H9 (cell line): ENCODE results near the gene MSMO1. TPM values are rescaled to one million over a fixed set of nuclear protein-coding genes. Genes with fewer than 3 reads are reported as not detected.
"Not testable (repeated sequence)": the region's sequence is repeated elsewhere in the genome, so short reads cannot be mapped to it uniquely, and the experiment has no call there.

Experiments used
- DNase-seq: peaks from one replicate; pipeline ENCODE4 v3.0.0-alpha.2; 2017
- H2AFZ ChIP-seq: one replicate; pipeline ENCODE4 v1.6.1; 2013; ENCODE audit warnings: mild to moderate bottlenecking, low read length, control low read depth, moderate library complexity
- H2AK5ac ChIP-seq: 2 replicates; pipeline ENCODE4 v1.6.1; 2013; ENCODE audit warnings: low read length, control low read depth, mixed read lengths; ENCODE audit not compliant: insufficient read length
- H2BK120ac ChIP-seq: one replicate; pipeline ENCODE4 v1.6.1; 2013; ENCODE audit warnings: low read depth, mild to moderate bottlenecking, low read length, control low read depth, inconsistent platforms; ENCODE audit not compliant: poor library complexity, severe bottlenecking
- H2BK12ac ChIP-seq: 2 replicates; pipeline ENCODE4 v1.6.1; 2013; ENCODE audit warnings: low read length, control low read depth, mixed read lengths, low read depth; ENCODE audit not compliant: insufficient read length
- H2BK15ac ChIP-seq: 2 replicates; pipeline ENCODE4 v1.6.1; 2013; ENCODE audit warnings: low read depth, low read length, control low read depth
- H2BK20ac ChIP-seq: one replicate; pipeline ENCODE4 v1.6.1; 2013; ENCODE audit warnings: low read depth, mild to moderate bottlenecking, low read length, control low read depth, inconsistent platforms; ENCODE audit not compliant: poor library complexity, severe bottlenecking
- H2BK5ac ChIP-seq: 2 replicates; pipeline ENCODE4 v1.6.1; 2013; ENCODE audit warnings: low read length, control low read depth, mixed read lengths; ENCODE audit not compliant: insufficient read length
- H3K14ac ChIP-seq: 2 replicates; pipeline ENCODE4 v1.6.1; 2013; ENCODE audit warnings: low read length, control low read depth; ENCODE audit not compliant: insufficient read depth
- H3K18ac ChIP-seq: 2 replicates; pipeline ENCODE4 v1.6.1; 2013; ENCODE audit warnings: low read depth, mild to moderate bottlenecking, mixed read lengths, low read length, control low read depth; ENCODE audit not compliant: insufficient read length
- H3K23ac ChIP-seq: 2 replicates; pipeline ENCODE4 v1.6.1; 2013; ENCODE audit warnings: low read length, control low read depth, mixed read lengths, low read depth; ENCODE audit not compliant: insufficient read length
- H3K23me2 ChIP-seq: 2 replicates; pipeline ENCODE4 v1.6.1; 2013; ENCODE audit warnings: low read depth, mild to moderate bottlenecking, mixed read lengths, low read length, control low read depth; ENCODE audit not compliant: insufficient read length, poor library complexity, severe bottlenecking
- H3K27ac ChIP-seq: 2 replicates; pipeline ENCODE4 v1.5.1; 2013; ENCODE audit warnings: low read length, control low read depth, mixed read lengths, low read depth; ENCODE audit not compliant: insufficient read length
- H3K27me3 ChIP-seq: 2 replicates; pipeline ENCODE4 v1.6.1; 2013; ENCODE audit warnings: low read length, control low read depth, inconsistent platforms; ENCODE audit not compliant: insufficient read depth
- H3K4ac ChIP-seq: 2 replicates; pipeline ENCODE4 v1.6.1; 2013; ENCODE audit warnings: low read depth, mild to moderate bottlenecking, control low read depth, inconsistent platforms, low read length, moderate library complexity
- H3K4me1 ChIP-seq: 2 replicates; pipeline ENCODE4 v1.6.1; 2013; ENCODE audit warnings: low read length, control low read depth, inconsistent platforms; ENCODE audit not compliant: insufficient read depth
- H3K4me2 ChIP-seq: 2 replicates; pipeline ENCODE4 v1.6.1; 2013; ENCODE audit warnings: low read length, control low read depth, mixed read lengths; ENCODE audit not compliant: insufficient read length, insufficient read depth
- H3K56ac ChIP-seq: 2 replicates; pipeline ENCODE4 v1.6.1; 2013; ENCODE audit warnings: low read depth, mild to moderate bottlenecking, mixed read lengths, low read length, control low read depth; ENCODE audit not compliant: insufficient read length
- H3K79me1 ChIP-seq: 2 replicates; pipeline ENCODE4 v1.6.1; 2013; ENCODE audit warnings: low read depth, mild to moderate bottlenecking, moderate library complexity, low read length, control low read depth, inconsistent platforms; ENCODE audit not compliant: insufficient read depth, poor library complexity, severe bottlenecking
- H3K79me2 ChIP-seq: 2 replicates; pipeline ENCODE4 v1.6.1; 2013; ENCODE audit warnings: low read length, control low read depth, inconsistent platforms; ENCODE audit not compliant: insufficient read depth
- H3K9ac ChIP-seq: 2 replicates; pipeline ENCODE4 v1.6.1; 2013; ENCODE audit warnings: low read length, control low read depth, mixed read lengths; ENCODE audit not compliant: insufficient read length; ENCODE audit errors: extremely low read depth
- H3K9me3 ChIP-seq: one replicate; pipeline ENCODE4 v1.6.1; 2013; ENCODE audit warnings: low read depth, low read length, inconsistent platforms; ENCODE audit not compliant: control insufficient read depth
- H3T11ph ChIP-seq: one replicate; pipeline ENCODE4 v1.6.1; 2013; ENCODE audit warnings: mild to moderate bottlenecking, low read length, control low read depth, inconsistent platforms
- H4K20me1 ChIP-seq: one replicate; pipeline ENCODE4 v1.6.1; 2013; ENCODE audit not compliant: control insufficient read depth, insufficient read length, insufficient read depth
- H4K5ac ChIP-seq: 2 replicates; pipeline ENCODE4 v1.6.1; 2013; ENCODE audit warnings: low read depth, mild to moderate bottlenecking, mixed read lengths, low read length, control low read depth; ENCODE audit not compliant: insufficient read length
- H4K8ac ChIP-seq: replicated peaks from 2 replicates; pipeline ENCODE4 v1.6.1; 2013; ENCODE audit warnings: low read length, control low read depth, mixed read lengths, low read depth; ENCODE audit not compliant: insufficient read length
- H4K91ac ChIP-seq: 2 replicates; pipeline ENCODE4 v1.6.1; 2013; ENCODE audit warnings: low read depth, mild to moderate bottlenecking, moderate library complexity, mixed read lengths, low read length, control low read depth; ENCODE audit not compliant: insufficient read length
- H3K27ac Mint-ChIP-seq, 3 experiments: 2 replicates in 2 of 3; 3 replicates in 1 of 3; pipeline ENCODE4 v1.8.0; 2020 to 2021; ENCODE audit warnings: mixed read lengths in 3 of 3, mild to moderate bottlenecking in 1 of 3, moderate library complexity in 1 of 3
- H3K27me3 Mint-ChIP-seq: 2 replicates; pipeline ENCODE4 v1.8.0; 2021; ENCODE audit warnings: low read depth, mild to moderate bottlenecking, moderate library complexity, mixed read lengths
- H3K36me3 Mint-ChIP-seq, 3 experiments: 2 replicates in 2 of 3; 3 replicates in 1 of 3; pipeline ENCODE4 v1.8.0; 2020 to 2021; ENCODE audit warnings: low read depth in 3 of 3, mixed read lengths in 3 of 3; ENCODE audit not compliant: insufficient read depth in 1 of 3
- H3K4me1 Mint-ChIP-seq, 2 experiments: 2 replicates each; pipeline ENCODE4 v1.8.0; 2020; ENCODE audit warnings: mixed read lengths in 2 of 2
- H3K4me3 Mint-ChIP-seq, 2 experiments: 2 replicates in 1 of 2; 3 replicates in 1 of 2; pipeline ENCODE4 v1.8.0; 2020 to 2021; ENCODE audit warnings: mild to moderate bottlenecking in 2 of 2, mixed read lengths in 2 of 2, moderate library complexity in 1 of 2
- H3K9me3 Mint-ChIP-seq, 2 experiments: 2 replicates in 1 of 2; 3 replicates in 1 of 2; pipeline ENCODE4 v1.8.0; 2020; ENCODE audit warnings: mild to moderate bottlenecking in 2 of 2, mixed read lengths in 2 of 2, moderate library complexity in 1 of 2
- WGBS: extraction: QIAGEN DNeasy Blood & Tissue Kit; methylation state at CpG from one replicate; pipeline ENCODE4 v1.1.7; 2013; ENCODE audit warnings: missing lambda C conversion rate, low lambda C conversion rate, mixed read lengths; ENCODE audit not compliant: insufficient read length; ENCODE audit errors: extremely low coverage; 5-methylcytosine and 5-hydroxymethylcytosine counted together
- long read RNA-seq: library from polyadenylated mRNA; unstranded; transcript quantifications from one replicate; pipeline ENCODE4 v2.0.0, GENCODE V29; 2020
- total RNA-seq: library from RNA; stranded (reverse); gene quantifications from 2 replicates; pipeline ENCODE4 v1.2.1, GENCODE V29; 2021
- TF ChIP-seq, protein P1 (sequence below): fragments of 200-600 bp; sonication (generic); conservative IDR thresholded peaks from 3 replicates; pipeline ENCODE4 v1.8.0; 2021; ENCODE audit warnings: antibody characterized with exemption, mild to moderate bottlenecking

Gene MSMO1
- total RNA-seq = 68.3 and 79.3 TPM in 2 replicates
- long read RNA-seq, transcript MSMO1-201 (6 exons, 2,269 nt) = major isoform, 677 of 793 reads
- long read RNA-seq, transcript MSMO1-202 (5 exons, 1,789 nt) = minor isoform, 49 of 793 reads
- long read RNA-seq, partial matches to known transcripts = 16 of 793 reads
- long read RNA-seq, other reads (novel, unspliced or antisense) = 48 of 793 reads

- Histone ChIP-seq H3T11ph (no peak within 1 kb of the TSS), H2BK12ac (no peak within 1 kb of the TSS), H3K14ac (peak within 1 kb of the TSS; percentile 79; the same call in 1 of the 2 replicates), H3K23me2 (peaks cover 11% of the 10 kb centered on the region), H3K79me1 (no peaks in the 10 kb centered on the region), H3K27ac (peak within 1 kb of the TSS; percentile 86), H3K56ac (peak within 1 kb of the TSS; percentile 22), H3K23ac (peak within 1 kb of the TSS; percentile 5), H2BK5ac (peak within 1 kb of the TSS; percentile 74), H4K91ac (no peak within 1 kb of the TSS), H3K9me3 (no peaks in the 10 kb centered on the region), H4K5ac (peak within 1 kb of the TSS; percentile 30), H3K9ac (peak within 1 kb of the TSS; percentile 98), H4K20me1 (no peaks in the 10 kb centered on the region), H3K4me1 (no peaks in the 10 kb centered on the region; the same call in 1 of the 2 replicates), H3K18ac (peak within 1 kb of the TSS; percentile 86), H3K79me2 (peaks cover 47% of the 10 kb centered on the region), H2BK15ac (no peak within 1 kb of the TSS), H2BK120ac (no peak within 1 kb of the TSS), H4K8ac (peak within 1 kb of the TSS; percentile 11), H3K27me3 (no peaks in the 10 kb centered on the region), H2AK5ac (peak within 1 kb of the TSS; percentile 16), H3K4me2 (peak within 1 kb of the TSS; percentile 94), H2AFZ (no peak within 1 kb of the TSS), H2BK20ac (no peak within 1 kb of the TSS), H3K4ac (no peak within 1 kb of the TSS)
- Mint-ChIP-seq H3K36me3 (peaks cover 18 to 22% (median 20%) of the 10 kb centered on the region in 3 experiments), H3K27me3 (no peaks in the 10 kb centered on the region), H3K4me1 (peaks cover 40 to 44% of the 10 kb centered on the region in 2 experiments), H3K9me3 (no peaks in the 10 kb centered on the region), H3K27ac (peak within 1 kb of the TSS in 2 of 3 experiments; percentile 80 to 85; a peak in 4 of 7 replicates), H3K4me3 (no peak within 1 kb of the TSS; a peak in 1 of 5 replicates)
- DNase-seq = peak; percentile 100
- TF ChIP-seq, protein P1, sequence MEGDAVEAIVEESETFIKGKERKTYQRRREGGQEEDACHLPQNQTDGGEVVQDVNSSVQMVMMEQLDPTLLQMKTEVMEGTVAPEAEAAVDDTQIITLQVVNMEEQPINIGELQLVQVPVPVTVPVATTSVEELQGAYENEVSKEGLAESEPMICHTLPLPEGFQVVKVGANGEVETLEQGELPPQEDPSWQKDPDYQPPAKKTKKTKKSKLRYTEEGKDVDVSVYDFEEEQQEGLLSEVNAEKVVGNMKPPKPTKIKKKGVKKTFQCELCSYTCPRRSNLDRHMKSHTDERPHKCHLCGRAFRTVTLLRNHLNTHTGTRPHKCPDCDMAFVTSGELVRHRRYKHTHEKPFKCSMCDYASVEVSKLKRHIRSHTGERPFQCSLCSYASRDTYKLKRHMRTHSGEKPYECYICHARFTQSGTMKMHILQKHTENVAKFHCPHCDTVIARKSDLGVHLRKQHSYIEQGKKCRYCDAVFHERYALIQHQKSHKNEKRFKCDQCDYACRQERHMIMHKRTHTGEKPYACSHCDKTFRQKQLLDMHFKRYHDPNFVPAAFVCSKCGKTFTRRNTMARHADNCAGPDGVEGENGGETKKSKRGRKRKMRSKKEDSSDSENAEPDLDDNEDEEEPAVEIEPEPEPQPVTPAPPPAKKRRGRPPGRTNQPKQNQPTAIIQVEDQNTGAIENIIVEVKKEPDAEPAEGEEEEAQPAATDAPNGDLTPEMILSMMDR = no peak
- no CpG with 5 or more reads among the region's 76 CpGs for WGBS
Observed at GRCh38 chr4:165327211-165328100, at the start of gene MSMO1. Gene MSMO1 (plus strand): TSS chr4:165327669. CDS start chr4:165333371, 5,702 bp downstream.

GRCh38 chr4:165279531-165279930 is 47.9 kb upstream of the MSMO1 start:
- H4K5ac ChIP-seq, H3K23me2 ChIP-seq, H3K4me2 ChIP-seq, H3K27me3 Mint-ChIP-seq, H3K27ac Mint-ChIP-seq, H2AFZ ChIP-seq, H3K27ac ChIP-seq, H3K9me3 ChIP-seq, DNase-seq, H3K14ac ChIP-seq, H3K79me1 ChIP-seq, H2BK15ac ChIP-seq, H3K23ac ChIP-seq, H2BK20ac ChIP-seq, H3K56ac ChIP-seq, H2BK120ac ChIP-seq, H3K79me2 ChIP-seq, H3K27me3 ChIP-seq, H3K4me3 Mint-ChIP-seq, H2AK5ac ChIP-seq, H2BK12ac ChIP-seq, H4K8ac ChIP-seq, H4K91ac ChIP-seq, H3K4ac ChIP-seq, H3K18ac ChIP-seq, H2BK5ac ChIP-seq, H3K4me1 ChIP-seq, H3K9ac ChIP-seq, H3T11ph ChIP-seq, H4K20me1 ChIP-seq: not testable (repeated sequence)
- WGBS = no CpG with 5 or more reads among the region's 20 CpGs
- Mint-ChIP-seq H3K9me3 (peaks cover 11 to 12% of the 10 kb centered on the region in 2 experiments), H3K36me3 (peaks cover 16 to 31% (median 20%) of the 10 kb centered on the region in 3 experiments), H3K4me1 (peaks cover 8 to 13% of the 10 kb centered on the region in 2 experiments)
